DMS114 treated with DMSO at 0.1 percent for 48 hours (cell line): ENCODE data around the gene IFNL3.
"Not testable (repeated sequence)": the region's sequence is repeated elsewhere in the genome, so short reads cannot be mapped to it uniquely, and the experiment has no call there.

Experiments used
- DNase-seq: peaks from one replicate; lab custom pipeline; 2025; ENCODE audit not compliant: unreplicated experiment; lab: John Stamatoyannopoulos, UW

IFNL3 gene

GRCh38 chr19:39244410-39245100, at the start of gene IFNL3:
Gene IFNL3, minus strand, starts transcription at chr19:39245006. Its CDS starts 39 bp downstream, at chr19:39244967.
- not testable (repeated sequence) for DNase-seq

- no peak for DNase-seq
Observed at GRCh38 chr19:39293394-39293793, 48.6 kb upstream of the IFNL3 start.

- DNase-seq: no peak
Observed at GRCh38 chr19:39284032-39284431, 39.2 kb upstream of the IFNL3 start.

DNA sequence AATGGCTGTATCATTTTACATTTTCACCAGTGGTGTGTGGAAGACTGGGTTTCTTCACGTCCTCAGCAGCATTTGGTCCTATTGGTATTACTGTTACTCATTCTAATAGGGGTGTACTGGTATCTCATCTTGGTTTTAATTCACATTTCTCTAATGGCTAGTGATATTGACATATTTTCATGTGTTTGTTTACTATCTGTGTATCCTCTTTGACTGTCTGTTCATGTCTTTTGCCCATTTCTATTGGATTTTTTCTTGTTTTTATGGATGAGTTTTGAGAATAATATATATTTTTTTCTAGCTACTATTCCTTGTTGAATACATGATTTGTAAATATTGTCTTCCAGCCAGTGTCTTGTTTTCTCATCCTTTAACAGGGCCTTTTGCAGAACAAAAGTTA, 37.2 kb upstream of the IFNL3 start:
- DNase-seq: no peak

GRCh38 chr19:39277598-39277997, 32.8 kb upstream of the IFNL3 start:
- DNase-seq: no peak

GRCh38 chr19:39276740-39277139, 31.9 kb upstream of the IFNL3 start:
- DNase-seq: no peak

GRCh38 chr19:39275578-39275977, 30.8 kb upstream of the IFNL3 start:
- no peak for DNase-seq

- DNase-seq: not testable (repeated sequence)
Observed at GRCh38 chr19:39273859-39274258, 29.1 kb upstream of the IFNL3 start.

- no peak for DNase-seq
Observed at GRCh38 chr19:39270036-39270871, 25.4 kb upstream of the IFNL3 start.

DNA sequence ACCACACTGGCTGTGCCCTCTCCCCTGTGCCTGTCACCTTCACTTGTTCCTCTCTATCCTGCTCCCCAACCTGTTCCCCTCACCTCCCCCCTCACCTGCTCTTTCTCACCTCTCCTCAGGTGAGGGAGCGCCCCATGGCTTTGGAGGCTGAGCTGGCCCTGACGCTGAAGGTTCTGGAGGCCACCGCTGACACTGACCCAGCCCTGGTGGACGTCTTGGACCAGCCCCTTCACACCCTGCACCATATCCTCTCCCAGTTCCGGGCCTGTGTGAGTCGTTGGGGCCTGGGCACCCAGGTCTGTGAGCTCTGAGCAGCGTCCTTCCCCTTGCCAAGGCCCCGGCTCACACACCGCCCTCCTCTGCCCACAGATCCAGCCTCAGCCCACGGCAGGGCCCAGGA, 24.6 kb upstream of the IFNL3 start:
- DNase-seq: not testable (repeated sequence)

DNA sequence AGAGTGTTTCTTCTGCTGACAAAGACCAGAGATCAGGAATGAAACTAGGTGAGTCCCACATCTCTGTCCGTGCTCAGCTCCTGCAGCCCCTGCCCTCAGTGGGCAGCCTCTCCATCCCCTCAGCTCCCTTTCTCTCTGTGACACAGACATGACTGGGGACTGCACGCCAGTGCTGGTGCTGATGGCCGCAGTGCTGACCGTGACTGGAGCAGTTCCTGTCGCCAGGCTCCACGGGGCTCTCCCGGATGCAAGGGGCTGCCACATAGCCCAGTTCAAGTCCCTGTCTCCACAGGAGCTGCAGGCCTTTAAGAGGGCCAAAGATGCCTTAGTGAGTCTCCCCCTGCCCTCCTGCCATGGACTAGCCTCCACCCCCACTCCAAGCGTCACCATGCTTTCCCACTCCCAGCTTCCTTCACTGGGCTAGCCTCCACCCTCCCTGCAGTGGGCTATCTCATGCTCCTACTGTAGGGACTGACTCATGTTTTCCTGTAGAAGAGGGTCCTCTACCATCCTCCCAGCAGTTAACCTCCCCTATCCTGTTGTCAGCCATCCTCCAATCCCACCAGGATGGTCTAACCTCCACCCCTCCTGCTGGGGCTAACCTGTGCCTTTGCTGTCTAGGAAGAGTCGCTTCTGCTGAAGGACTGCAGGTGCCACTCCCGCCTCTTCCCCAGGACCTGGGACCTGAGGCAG, 23.9 kb upstream of the IFNL3 start:
- not testable (repeated sequence) for DNase-seq

DNA sequence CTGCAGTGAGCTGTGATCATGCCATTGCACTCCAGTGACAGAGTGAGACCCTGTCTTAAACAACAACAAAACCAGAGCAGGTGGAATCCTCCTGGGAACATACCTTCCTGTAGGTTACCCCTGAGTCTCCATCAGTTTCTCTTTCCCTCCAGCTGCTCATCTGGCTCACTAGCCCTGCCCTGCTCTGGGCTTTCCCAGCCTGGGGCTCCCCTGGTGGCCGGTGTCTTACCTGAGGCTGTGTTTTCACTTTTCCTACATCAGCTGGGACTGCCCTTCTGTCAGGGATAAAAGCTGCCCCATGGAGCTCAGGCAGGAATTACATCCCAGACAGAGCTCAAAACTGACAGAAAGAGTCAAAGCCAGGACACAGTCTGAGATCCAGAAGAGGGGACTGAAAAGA, 23.3 kb upstream of the IFNL3 start, which contains the start of gene IFNL2:
Gene IFNL2 (plus strand): TSS at position 312 of the 400 bp plus-strand sequence. CDS start 173 bp downstream, outside the sequence.
- not testable (repeated sequence) for DNase-seq

DNA sequence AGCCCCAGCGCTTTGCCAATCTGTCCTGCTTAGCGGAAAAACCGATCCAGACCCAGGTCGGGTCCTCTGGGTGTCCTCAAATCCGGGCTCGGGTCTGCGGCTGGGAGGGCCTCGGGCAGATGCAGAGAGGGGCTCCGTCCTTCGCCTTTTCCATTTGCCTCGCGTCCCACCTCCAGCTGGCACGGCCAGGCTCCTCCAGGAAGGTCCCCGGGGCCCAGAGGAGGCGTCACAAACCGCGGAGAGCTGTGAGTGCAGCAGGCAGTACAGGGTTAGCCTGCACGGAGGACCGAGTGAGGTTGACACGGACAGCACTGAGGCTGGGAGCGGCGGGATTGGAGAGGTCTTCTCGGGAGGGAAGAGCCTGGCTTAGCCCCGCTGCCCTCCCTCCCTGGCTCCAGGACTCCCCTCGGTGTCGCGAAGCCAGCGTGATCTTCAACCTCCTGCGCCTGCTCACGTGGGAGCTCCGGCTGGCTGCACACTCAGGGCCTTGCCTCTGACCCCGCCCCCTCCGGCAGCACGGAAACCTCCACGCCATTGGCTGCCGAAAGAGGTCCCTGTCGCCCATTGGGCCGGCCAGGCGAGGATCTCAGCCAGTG, 20.6 kb upstream of the IFNL3 start:
- DNase-seq: no peak

GRCh38 chr19:39264306-39265290, 19.8 kb upstream of the IFNL3 start:
- DNase-seq: no peak

DNA sequence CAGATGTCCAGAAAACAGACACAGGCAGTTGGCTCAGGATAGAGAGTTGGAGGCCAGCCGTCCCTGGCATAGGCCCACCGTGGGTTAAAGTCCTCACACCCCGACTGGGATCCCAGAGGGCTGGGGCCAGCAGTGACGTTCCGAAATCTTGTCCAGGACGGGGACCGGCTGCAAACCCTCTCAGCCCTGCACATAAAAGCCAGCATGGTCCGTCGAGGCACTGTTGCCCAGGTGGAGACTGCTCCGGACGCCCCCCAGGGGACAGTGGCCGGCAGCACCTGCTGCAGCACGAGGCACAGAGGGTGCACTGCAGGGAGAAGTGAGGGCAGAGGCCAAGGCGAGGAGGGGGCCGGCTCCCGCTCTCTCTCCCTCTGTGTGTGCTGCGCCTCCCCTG, 19.1 kb upstream of the IFNL3 start:
- no peak for DNase-seq

DNA sequence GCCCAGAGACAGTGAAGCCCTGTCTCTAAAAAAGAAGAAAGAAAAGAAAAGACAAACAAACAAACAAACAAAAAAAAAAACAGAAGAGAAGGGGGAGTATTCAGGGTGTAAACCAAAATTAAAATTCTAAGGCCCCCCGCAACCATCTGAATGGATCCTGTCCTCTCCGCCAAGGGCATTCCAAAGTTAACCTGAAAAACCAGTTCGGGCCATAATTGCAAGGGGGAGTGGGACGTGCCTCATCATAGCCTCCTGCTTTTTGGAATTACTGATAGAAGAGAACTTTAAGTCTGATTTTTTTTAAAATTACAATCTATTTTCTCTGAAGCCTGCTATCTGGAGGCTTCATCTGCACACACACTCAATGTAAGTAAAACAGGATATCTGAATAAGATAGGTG, 17.7 kb upstream of the IFNL3 start:
- no peak for DNase-seq

DNA sequence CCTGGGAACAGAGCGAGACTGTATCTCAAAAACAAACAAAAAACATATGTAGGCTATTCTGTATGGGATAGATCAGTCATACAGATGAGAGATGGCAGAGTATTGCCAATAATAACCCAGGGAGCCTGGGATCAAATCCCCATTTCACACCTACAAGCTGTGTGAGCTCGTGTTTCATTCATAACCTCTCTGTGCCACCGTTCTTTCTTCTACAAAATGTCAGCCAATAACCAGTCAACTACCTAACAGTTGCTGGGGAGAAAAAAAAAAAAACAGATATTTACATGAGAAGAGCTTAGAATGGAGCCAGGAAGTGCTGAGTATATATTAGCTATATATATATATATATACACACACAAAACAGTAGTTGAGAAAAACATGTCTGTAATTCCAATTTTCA, 16.9 kb upstream of the IFNL3 start:
- no peak for DNase-seq

GRCh38 chr19:39257227-39257626, 12.4 kb upstream of the IFNL3 start:
- no peak for DNase-seq

GRCh38 chr19:39254531-39255345, 9.9 kb upstream of the IFNL3 start:
- DNase-seq: no peak
